Right cardiac atrium (tissue), 5 donors: ENCODE results near the gene TNS4. TPM values are rescaled to one million over a fixed set of nuclear protein-coding genes. Genes with fewer than 3 reads are reported as not detected.

Experiments used
- ATAC-seq, 2 donors: fragments of 200-7000 bp; cut with Tn5 transposase; one replicate each; pipeline versions ENCODE4 v1.8.0 to v1.9.1; 2020; ENCODE audit warnings: moderate library complexity in 2 of 2, mild to moderate bottlenecking in 1 of 2
- DNase-seq, 3 donors: peaks; one replicate each; pipeline ENCODE4 v3.0.0-alpha.2; 2020
- H3K27ac ChIP-seq: one replicate; pipeline ENCODE4 v1.5.1; 2013; ENCODE audit warnings: mild to moderate bottlenecking, low read length, control low read depth, moderate library complexity
- H3K27me3 ChIP-seq: one replicate; pipeline ENCODE4 v1.6.1; 2013; ENCODE audit not compliant: control insufficient read depth, insufficient read depth
- H3K4me1 ChIP-seq: one replicate; pipeline ENCODE4 v1.6.1; 2013; ENCODE audit warnings: low read length; ENCODE audit not compliant: control insufficient read depth, insufficient read depth
- H3K4me3 ChIP-seq: one replicate; pipeline ENCODE4 v1.5.1; 2013; ENCODE audit warnings: low read length, control low read depth
- H3K9me3 ChIP-seq: one replicate; pipeline ENCODE4 v1.6.1; 2013; ENCODE audit warnings: low read length; ENCODE audit not compliant: control insufficient read depth
- WGBS: extraction: QIAGEN DNeasy Blood & Tissue Kit; methylation state at CpG from one replicate; pipeline ENCODE4 v1.1.7; 2013; 5-methylcytosine and 5-hydroxymethylcytosine counted together
- intact Hi-C, 4 donors: fragments of 100-400 bp; cut with DNase I; formaldehyde crosslinking; loops; one replicate each; pipeline versions ENCODE4 v1.11.0 to v1.14.0; 2022 to 2023
- polyA plus RNA-seq: library from polyadenylated mRNA; stranded (reverse); fragments of 200-250 nt; gene quantifications from one replicate; pipeline ENCODE4 v1.2.3, GENCODE V29; 2013
- total RNA-seq, 4 donors: library from RNA; stranded (reverse); fragmentation: NEBNext Ultra II Directional; extraction: Animal tissue kit (Norgen Biotek cat#: 25700); gene quantifications; one replicate each; pipeline ENCODE4 v1.2.1, GENCODE V29; 2021
- donor health status: healthy with polysubstance abuse.
- donor health status: DM: no; HTN: yes; CAD: no.
- donor health status: DM: no; HTN: no; CAD: no.
- donor health status: DM: no; HTN: yes; CAD: no; lungs with severe emphysema.
- donor health status: DM: yes; HTN: yes; CAD: no.

TNS4 gene
- total and polyA plus RNA-seq, 5 donors: 0.14 TPM; not detected in 4

DNA sequence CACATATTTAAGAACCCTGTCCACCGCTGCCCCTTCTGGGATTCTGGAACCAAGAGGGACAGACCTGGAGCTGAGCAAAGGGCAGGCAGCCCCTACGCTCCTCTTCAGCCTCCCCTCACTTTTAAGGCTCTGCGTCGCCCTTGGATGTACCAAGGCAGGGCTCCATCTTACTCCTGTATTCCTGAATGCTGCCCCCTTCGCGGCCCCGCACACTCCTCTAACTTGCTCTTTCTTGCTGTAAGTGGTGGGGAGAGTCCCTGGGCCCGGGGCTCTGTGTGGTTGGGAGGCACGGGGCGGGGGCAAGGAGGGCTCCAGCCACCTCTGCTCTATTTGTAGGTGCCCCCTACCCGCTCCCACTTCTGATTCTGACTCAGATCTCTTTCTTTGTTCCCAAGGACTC lies 1.2 kb downstream of the TNS4 start:
- no peaks in the 10 kb centered on the region for H3K27me3 ChIP-seq
- peak in 1 of 2 donors; percentile 1 for ATAC-seq
- no peaks in the 10 kb centered on the region for H3K9me3 ChIP-seq
- 91% methylated on average over 11 of the region's 11 CpGs for WGBS
- no peak overlapping the region for H3K27ac ChIP-seq
- H3K4me3 ChIP-seq: no peak overlapping the region
- DNase-seq: peak in 1 of 3 donors; percentile 48
- peaks cover 9% of the 10 kb centered on the region for H3K4me1 ChIP-seq
- intact Hi-C loops: no loop called here

DNA sequence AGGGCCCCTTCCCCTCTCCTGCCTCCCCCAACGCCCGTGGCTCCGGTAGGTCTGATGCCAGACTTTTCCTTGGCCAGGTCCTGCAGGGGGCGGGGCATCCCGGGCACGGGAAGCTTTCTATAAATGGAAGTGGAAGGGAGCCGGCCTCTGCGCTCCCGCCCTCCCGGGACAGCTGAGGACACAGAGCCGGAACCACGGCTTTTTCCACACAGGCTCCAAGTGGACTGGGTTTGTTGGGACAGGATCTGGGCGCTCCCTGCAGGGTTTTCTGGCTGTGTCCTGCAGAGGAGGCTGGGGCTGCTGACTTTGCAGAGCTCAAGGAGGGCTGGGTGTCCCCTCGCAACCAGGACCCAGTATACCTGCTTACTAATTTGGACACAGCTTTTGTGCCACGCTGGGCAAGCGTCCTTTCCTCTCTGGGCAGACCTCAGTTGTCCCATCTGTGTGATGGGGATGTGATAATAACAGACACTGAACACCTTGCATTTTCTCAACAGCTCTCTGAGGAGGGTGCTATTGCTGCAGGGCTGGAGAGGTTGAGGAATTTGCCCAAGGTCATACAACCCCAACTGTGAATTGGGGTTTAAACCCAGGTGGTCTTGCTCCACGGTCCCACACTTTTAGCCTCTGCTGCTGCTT lies 1.8 kb downstream of the TNS4 start:
- H3K4me3 ChIP-seq: no peak overlapping the region
- H3K9me3 ChIP-seq: no peaks in the 10 kb centered on the region
- peak; percentile 96 for ATAC-seq
- H3K4me1 ChIP-seq: peaks cover 9% of the 10 kb centered on the region
- H3K27me3 ChIP-seq: no peaks in the 10 kb centered on the region
- no peak overlapping the region for H3K27ac ChIP-seq
- DNase-seq: peak; percentile 91 to 96 (median 95)
- intact Hi-C loops: no loop called here
- 16% methylated on average over 17 of the region's 17 CpGs for WGBS

DNA sequence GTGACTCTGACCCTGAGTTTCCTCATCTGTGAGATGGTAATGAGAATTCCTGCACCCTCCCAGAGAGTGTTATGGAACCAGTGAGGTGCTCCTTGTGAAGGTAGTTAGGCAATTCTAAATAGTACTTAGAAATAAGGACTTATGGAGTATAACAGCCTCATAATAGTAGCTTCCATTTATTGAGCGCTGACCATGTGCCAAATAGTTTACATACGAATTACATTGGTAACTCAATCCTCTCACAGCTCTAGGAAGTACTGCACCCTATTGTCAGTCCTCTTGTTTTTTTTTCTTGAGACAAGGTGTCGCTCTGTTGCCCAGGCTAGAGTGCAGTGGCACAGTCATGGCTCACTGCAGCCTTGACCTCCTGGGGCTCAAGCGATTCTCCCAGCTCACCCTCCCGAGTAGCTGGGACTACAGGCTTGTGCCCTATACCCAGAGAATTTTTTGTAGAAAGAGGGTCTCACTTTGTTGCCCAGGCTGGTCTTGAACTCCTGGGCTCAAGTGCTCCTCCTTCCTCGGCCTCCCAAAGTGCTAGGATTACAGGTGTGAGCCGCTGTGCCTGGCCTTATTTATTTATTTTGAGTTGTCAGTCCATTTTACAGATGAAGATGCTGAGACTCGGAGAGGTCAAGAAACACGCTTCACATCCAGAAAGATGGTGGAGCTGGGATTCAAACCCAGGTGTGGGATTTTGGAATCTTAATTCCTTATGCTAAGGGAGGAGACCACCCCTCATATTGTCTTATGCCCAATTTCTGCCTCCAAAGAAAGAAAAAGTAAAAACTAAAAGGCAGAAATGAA lies 2.9 kb downstream of the TNS4 start:
- H3K9me3 ChIP-seq: no peaks in the 10 kb centered on the region
- H3K27me3 ChIP-seq: no peaks in the 10 kb centered on the region
- ATAC-seq (no peak), DNase-seq (peak in 1 of 3 donors; percentile 12)
- intact Hi-C loops: no loop called here
- no peak overlapping the region for H3K27ac ChIP-seq
- H3K4me3 ChIP-seq: no peak overlapping the region
- 76% methylated on average over 9 of the region's 9 CpGs for WGBS
- peaks cover 9% of the 10 kb centered on the region for H3K4me1 ChIP-seq

DNA sequence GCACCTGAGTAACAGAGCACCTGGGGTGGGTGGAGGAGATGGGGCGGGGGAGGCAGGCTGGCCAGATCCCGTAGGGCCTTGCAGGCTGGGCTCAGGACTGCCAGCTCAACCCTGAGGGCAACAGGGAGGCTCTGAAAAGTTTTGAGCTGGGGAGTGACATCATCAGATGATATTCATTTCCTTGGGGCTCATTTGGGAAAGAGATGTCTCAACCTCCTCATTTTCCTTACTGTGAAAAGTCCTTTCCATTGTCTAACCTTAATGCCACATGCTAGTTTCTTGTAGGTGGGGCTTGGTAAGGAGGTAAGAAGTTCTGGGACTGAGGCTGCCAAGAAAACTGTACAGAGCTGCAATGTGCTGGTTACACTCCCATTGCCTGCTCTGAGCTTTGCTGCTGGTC lies 3.7 kb downstream of the TNS4 start:
- intact Hi-C loops: no loop called here
- peak in 1 of 3 donors; percentile 16 for DNase-seq
- H3K9me3 ChIP-seq: no peaks in the 10 kb centered on the region
- H3K4me3 ChIP-seq: no peak overlapping the region
- no peak overlapping the region for H3K27ac ChIP-seq
- 88% methylated on average over 2 of the region's 2 CpGs for WGBS
- ATAC-seq: no peak
- peaks cover 9% of the 10 kb centered on the region for H3K4me1 ChIP-seq
- no peaks in the 10 kb centered on the region for H3K27me3 ChIP-seq

DNA sequence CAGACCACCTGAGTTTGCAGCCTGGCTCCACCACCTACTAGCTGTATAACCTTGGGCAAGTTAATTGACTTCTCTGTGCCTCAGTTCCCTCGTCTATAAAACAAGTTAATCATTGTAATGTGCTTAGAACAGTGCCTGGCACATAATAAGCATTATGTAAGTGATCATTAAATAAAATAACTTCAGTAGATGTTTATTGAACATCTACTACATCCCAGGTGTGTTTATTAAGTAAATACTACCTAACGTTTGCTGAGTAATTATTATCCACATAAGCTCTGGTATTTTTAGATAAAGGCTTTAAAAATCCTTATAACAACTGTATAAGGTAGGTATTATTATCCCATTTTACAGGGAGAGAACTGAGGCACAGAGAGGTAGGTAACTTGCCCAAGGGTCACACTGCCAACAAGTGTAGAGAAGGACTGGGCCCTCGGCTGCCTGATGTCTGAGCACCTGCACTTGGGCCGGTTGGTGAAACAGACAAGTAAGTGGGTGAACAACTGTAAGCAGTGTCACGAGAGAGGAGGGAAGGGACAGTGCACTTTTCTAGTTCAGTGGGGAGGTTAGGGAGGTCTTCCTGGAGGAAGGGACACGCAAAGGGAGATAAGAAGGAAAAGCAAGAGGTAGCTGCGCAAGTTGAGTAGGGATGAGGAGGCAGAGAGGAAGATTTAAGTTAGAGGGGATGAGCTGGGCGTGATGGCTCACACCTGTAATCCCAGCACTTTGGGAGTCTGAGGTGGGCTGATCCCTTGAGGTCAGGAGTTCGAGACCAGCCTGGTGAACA lies 4.6 kb downstream of the TNS4 start:
- DNase-seq (peak in 1 of 3 donors; percentile 23), ATAC-seq (no peak)
- no peaks in the 10 kb centered on the region for H3K9me3 ChIP-seq
- H3K27me3 ChIP-seq: no peaks in the 10 kb centered on the region
- H3K27ac ChIP-seq: no peak overlapping the region
- WGBS: 74% methylated on average over 9 of the region's 9 CpGs
- H3K4me3 ChIP-seq: no peak overlapping the region
- intact Hi-C loops: no loop called here
- peaks cover 9% of the 10 kb centered on the region for H3K4me1 ChIP-seq

DNA sequence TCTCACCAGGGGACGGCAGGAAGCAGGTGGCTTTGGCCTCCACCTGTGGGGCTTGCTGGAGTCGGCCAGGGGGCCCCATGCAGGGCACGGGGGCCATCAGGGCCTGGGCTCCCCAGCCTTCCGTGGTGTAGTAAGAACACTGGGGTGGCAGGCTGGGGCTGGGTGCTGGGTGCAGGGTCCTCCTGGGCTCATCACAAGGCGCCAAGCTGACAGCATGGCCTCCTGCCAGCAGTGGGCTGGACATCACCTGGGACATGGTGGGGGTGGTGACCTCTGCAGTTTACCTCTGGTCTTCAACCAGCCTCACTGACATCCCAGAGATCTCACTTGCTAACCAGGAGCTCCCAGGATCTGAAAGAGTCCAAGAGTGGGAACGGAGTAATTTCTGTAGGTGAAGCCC lies 5.3 kb downstream of the TNS4 start:
- ATAC-seq (no peak), DNase-seq (peak in 2 of 3 donors; percentile 28 to 38)
- intact Hi-C loops: no loop called here
- Histone ChIP-seq H3K4me3 (no peak overlapping the region), H3K27me3 (no peaks in the 10 kb centered on the region), H3K4me1 (peaks cover 9% of the 10 kb centered on the region), H3K9me3 (no peaks in the 10 kb centered on the region), H3K27ac (no peak overlapping the region)
- 90% methylated on average over 6 of the region's 6 CpGs for WGBS

DNA sequence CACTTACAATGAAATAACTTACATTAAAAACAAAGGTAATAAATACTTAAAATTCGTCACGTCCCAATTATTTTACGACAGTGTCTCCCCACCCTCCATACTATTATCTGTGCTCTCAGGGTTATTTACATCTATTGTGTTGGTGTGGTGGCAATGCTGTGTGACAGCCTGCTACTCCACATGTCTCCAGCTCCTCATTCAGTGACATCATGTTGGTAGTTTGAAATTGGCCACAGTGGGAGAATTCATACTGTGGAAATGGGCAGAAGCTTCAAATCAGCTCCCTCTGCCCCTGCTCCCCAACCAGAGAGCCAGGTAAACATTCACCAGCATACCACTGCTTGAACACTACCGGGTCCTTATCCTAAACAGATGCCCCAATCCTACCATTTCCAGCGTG lies 6.3 kb downstream of the TNS4 start:
- WGBS: 74% methylated on average over 5 of the region's 5 CpGs

DNA sequence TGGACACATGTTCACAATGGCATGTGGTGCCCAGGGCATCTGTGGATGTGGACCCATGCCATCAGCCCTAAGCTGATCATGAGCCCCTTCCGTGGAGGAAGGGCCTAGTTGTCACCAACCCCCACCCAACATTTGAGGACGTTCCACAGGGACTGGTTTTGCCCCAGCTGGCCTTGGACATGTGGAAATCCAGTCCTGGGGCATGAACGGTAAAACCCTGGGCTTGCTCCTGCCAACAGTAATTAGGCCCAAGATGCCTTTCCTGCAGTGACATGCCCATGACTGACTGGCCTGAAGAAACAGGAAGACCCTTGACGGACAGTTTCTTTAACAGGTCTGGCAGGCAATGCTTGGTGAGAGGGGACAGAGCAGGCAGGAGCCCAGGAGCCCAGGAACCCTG lies 7.7 kb downstream of the TNS4 start:
- no peak overlapping the region for H3K4me3 ChIP-seq
- no peak overlapping the region for H3K27ac ChIP-seq
- no peaks in the 10 kb centered on the region for H3K4me1 ChIP-seq
- DNase-seq: peak in 1 of 3 donors; percentile 10
- WGBS: 72% methylated on average over 4 of the region's 4 CpGs
- intact Hi-C loops: no loop called here
- no peaks in the 10 kb centered on the region for H3K27me3 ChIP-seq
- no peaks in the 10 kb centered on the region for H3K9me3 ChIP-seq
- ATAC-seq: no peak

More for the DNA sequence above, 6.3 kb downstream of the TNS4 start:
- no peak overlapping the region for H3K27ac ChIP-seq
- DNase-seq (peak in 1 of 3 donors; percentile 2), ATAC-seq (no peak)
- H3K4me1 ChIP-seq: peaks cover 6% of the 10 kb centered on the region
- intact Hi-C loops: no loop called here
- H3K27me3 ChIP-seq: no peaks in the 10 kb centered on the region
- no peaks in the 10 kb centered on the region for H3K9me3 ChIP-seq
- H3K4me3 ChIP-seq: no peak overlapping the region

DNA sequence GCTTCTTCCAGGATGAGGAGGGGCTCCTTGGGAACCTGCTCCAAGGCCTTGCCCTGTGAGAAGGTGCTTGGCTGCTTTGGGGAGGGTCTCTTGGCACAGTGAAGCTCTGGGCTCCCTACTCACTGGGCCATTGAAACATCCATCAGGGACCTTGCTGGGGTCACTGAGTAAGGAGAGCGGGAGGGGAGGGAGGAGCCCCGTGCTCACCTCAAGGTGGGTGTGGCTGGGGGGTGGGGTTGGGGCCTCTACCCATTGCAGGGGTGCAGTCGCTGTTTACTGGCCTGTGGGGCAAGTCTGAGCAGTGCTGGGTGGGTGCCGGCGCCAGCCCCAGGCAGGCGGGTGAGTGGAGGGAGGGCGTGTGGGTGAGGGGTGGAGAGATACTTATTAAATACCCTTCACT lies 9.9 kb downstream of the TNS4 start:
- no peak for ATAC-seq
- no peaks in the 10 kb centered on the region for H3K9me3 ChIP-seq
- H3K4me3 ChIP-seq: no peak overlapping the region
- no peaks in the 10 kb centered on the region for H3K27me3 ChIP-seq
- 79% methylated on average over 7 of the region's 7 CpGs for WGBS
- intact Hi-C loops: no loop called here
- DNase-seq: peak in 1 of 3 donors; percentile 22
- no peak overlapping the region for H3K27ac ChIP-seq
- no peaks in the 10 kb centered on the region for H3K4me1 ChIP-seq

DNA sequence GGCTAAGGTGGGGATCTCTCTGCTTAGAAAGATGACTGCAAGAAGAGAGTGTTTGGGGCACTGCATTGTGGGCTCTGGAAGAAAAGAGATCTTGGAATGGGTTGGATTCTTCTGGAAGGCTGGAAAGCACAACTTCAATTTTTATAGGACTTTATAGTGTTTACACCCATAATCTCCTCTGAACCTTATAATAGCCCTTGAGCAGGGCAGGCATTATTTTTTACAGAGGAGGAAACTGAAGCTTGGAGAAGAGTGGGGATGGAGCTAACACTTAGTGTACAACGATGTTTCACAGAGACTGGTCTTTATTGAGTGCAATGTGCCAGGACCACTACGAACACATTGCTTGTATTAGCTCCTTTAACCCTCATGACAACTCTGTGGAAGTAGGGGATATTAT lies 10.4 kb downstream of the TNS4 start:
- Histone ChIP-seq H3K27ac (no peak overlapping the region), H3K4me3 (no peak overlapping the region), H3K27me3 (no peaks in the 10 kb centered on the region), H3K9me3 (no peaks in the 10 kb centered on the region), H3K4me1 (no peaks in the 10 kb centered on the region)
- WGBS: 88% methylated on average over 2 of the region's 2 CpGs
- ATAC-seq (no peak), DNase-seq (no peak)
- intact Hi-C loops: no loop called here
